Hematopoietic multipotent progenitor cell treated with erythropoietin and hydrocortisone succinate and interleukin-3 and kit ligand, for 4 days (in vitro differentiated cells): ENCODE data around the gene KNDC1.

Source experiments
- DNase-seq: peaks from one replicate; pipeline ENCODE4 v3.0.0-alpha.2; 2015

KNDC1 gene

DNA sequence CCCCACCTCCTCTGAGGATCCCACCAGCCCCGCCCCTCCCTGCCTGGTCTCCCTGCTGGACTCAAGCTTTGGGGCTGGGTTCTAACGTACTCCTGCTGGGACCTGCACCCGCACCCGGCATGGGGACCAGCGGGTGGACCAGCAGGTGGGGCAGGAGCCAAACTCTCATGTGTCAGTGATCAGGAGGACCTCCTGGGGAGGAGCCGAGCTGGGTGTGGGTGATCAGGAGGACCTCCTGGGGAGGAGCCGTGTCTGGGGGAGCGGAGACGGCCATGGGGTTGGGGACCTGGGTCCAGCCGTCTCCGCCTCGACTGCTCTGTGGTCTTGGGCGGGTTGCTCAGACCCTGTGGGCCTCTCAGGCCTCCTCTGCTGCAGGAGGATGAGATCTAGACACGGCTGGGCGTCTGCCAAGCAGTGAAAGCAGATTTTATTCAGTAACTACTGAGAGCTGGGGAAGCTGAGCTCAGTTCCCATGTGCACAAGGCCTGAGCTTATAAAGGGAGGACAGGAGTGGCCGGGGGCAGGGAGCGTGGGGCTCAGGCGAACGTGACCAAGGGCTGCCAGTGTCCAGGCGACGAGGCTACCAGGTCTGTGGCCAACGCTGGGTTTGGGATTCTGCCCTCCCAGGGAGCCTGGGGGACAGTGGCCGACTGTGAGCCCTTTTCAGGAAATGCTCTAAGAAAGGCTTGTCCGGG is 36.3 kb downstream of the KNDC1 start:
- no peak for DNase-seq

DNA sequence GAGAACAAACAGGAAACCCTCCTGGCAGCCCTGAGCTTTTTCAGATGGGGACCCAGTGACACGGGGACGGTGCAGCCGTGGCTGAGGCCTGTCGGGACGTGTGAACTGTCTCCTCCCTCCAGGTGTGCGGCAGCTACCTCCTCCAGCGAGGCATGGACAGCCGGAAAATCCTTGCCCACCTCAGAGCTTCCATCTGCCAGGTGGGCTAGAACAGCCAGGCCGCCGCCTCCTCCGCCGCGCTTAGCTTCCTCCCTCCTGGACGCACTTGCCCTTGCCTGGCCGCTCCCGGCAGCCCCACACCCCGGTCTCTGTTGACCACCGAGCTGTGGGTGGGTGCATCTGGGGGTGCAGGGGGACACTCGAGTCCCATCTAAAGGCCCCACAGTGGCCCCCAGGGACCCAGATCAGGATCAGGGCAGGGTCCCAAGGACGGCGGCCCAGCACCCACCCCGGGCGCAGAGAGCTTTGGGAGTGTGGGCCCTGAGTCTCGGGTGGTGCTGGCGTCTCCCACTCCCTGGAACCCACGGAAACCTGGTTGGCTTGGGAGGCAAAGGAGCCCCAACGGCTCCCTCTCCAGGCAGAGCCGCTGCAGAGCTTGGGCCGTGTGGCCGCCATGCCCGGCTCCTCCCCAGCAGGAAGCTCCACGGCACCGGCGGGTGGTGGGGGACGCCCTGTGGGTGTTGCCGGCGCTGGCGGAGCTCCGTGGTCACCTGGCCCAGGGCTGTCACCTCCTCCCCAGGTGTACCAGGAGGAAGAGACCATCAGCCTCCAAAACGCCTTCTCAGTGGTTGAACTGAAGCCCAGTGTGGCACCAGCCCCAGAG is 37.1 kb downstream of the KNDC1 start:
- no peak for DNase-seq

DNA sequence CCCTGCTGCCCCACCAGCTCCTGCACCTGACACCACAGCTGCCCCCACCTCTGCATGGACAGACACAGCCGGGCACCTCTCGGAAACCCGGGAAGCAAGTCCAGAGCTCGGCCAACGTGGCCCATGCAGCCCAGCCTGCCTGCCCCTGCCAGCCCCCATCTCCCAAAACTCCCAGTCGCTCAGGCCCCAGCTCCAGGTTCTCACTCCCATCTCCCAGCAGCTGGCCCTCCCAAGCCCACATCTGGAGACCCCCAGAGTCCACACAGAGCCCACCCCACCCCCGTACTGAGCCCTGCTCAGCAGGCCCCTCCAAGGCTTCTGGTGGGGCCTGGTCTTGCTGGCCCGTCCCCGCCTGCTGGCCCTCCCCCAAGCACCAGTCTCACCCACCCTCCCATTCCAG is 37.8 kb downstream of the KNDC1 start:
- no peak for DNase-seq

DNA sequence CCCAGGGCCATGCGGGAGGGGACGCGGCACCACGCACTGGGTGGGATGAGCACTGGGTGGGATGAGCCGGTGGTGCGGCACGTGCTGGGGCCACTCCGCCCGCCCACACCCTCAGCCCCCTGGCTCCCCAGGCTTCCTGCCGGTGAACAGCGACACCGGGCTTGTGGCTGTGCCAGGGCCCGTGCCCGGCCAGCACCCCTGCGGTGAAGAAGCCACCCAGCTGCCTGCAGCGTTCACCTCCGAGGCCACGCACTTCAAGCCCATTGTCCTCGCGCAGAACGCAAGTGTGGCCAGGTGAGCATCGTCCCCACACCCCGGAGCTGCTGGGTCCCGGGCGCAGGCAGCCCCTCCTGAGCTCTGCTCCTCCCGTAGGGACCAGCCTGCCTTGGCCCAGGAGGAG is 38.2 kb downstream of the KNDC1 start:
- DNase-seq = no peak

- DNase-seq = no peak
These were observed 38.8 kb downstream of the KNDC1 start for GRCh38 chr10:133198621-133199487.

DNA sequence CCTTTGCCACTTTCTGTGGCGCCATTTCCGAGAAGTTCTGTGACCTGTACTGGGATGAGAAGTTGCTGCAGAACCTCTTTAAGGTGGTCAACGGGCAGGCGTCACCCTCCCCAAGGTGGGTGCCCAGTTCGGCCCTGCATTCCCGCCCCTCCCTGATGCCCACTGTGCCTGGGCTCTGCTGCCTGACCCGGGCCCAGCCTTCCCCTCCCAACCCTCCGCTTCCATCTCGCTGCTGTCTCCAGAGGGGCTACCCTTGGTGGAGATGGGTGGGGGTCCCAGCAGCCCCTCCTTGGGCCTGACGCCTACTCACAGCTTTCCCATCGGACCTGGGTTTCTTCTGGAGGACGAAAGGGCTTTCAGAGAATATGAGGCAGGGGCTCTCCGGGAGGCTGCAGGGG is 39.5 kb downstream of the KNDC1 start:
- DNase-seq = no peak

- no peak for DNase-seq
These were observed 40.1 kb downstream of the KNDC1 start for GRCh38 chr10:133199992-133200611.

- no peak for DNase-seq
These were observed 40.6 kb downstream of the KNDC1 start for GRCh38 chr10:133200621-133201031.

DNA sequence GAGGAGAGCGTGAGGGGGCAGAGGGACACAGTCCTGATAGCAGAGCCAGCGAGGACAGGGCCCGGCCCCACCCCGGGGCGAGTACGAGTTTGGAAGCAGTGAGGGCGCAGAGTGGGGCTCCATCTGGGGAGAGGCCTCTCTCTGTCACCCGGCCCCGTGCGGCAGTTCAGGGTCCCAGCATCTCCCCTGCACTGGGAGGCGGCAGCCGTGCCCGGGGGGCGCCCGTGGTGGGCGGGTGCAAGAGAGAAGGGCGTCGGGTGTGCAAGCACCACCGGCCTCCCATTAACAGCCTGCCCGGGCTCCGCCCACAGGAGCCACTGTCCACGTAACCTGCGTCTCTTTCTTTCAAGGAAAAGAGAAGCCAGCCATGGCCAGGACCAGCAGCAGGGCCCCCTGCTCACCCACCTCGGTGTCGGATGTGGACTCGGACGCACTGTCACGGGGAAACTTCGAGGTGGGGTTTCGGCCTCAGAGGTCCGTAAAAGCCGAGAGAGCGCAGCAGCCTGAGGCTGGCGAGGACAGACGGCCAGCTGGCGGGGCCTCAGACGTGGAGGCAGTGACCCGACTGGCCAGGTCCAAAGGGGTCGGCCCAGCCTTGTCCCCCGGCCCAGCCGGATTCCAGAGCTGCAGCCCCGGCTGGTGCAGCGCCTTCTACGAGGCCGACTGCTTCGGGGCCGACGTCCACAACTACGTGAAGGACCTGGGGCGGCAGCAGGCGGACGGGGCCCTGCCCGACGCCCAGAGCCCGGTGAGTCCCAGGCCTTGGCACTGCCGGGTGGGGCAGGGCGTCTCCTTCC is 41.3 kb downstream of the KNDC1 start:
- no peak for DNase-seq

- DNase-seq = no peak
These were observed 42.1 kb downstream of the KNDC1 start for GRCh38 chr10:133201948-133202725.

DNA sequence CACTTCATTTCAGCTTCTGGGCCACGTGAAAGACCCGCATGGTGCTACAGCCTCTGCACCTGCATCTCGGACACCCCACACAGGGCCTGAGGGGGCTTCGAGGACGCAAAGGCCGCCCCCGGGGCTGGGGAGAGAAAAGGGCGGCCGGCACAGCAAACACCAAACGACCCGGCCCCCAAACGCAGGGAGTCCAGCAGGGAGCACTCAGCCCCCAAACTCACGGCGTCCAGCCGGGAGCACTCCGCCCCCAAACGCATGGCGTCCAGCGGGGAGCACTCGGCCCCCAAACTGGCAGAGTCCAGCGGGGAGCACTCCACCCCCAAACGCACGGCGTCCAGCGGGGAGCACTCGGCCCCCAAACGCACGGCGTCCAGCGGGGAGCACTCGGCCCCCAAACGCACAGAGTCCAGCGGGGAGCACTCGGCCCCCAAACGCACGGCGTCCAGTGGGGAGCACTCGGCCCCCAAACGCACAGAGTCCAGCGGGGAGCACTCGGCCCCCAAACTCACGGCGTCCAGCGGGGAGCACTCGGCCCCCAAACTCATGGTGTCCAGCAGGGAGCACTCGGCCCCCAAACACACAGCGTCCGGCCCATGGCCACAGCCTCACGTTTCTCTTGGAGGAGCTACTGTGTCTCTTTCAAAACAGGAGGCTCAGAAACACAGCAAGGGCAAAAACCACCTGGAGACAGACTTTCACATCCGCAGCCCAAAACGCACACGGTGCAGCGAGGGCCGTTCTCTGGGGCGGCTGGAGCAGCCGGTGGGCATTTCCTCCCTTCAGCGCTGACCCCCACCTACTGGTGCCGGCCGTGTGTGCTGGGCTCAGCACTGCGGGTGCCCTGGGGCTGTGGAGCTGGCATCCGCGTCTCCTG is 43.0 kb downstream of the KNDC1 start:
- no peak for DNase-seq

- DNase-seq = no peak
These were observed 43.7 kb downstream of the KNDC1 start for GRCh38 chr10:133203652-133204195.

DNA sequence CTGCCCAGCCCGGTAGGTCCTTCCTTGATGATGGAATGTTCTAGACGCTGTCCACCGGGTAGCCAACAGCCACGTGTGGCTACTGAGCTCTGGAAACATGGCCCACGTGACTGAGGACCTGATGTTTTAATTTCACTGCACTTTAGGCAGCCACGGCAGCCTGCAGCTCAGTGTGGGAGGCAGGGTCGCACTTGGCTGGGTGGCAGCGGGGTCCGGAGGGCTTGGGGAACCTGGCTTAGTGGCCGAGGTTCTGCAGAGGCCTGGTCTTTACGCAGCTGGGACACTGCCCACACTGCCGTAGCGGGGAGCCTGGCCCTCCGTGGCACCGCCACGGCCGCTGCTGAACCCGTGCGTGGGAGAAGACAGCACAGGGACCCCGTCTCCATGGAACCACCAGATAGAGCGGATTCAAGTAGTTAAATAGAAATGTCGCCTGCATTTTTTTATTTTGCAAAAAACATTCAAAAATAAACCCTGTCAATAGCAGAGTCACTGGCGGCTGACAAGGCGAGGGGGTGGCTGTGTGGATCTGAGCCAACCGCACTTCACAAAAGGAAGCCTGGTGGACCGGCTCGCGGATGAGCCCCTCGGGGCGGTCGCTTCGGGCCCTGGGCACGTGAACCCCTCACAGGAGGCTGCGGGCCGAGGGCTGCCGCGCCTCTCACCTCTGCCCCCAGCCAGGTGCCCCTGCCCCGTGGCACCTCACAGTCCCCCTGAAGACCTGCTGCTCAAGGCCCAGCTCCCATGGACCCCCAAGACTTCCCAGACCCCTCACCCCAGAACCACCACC is 44.4 kb downstream of the KNDC1 start:
- no peak for DNase-seq

- DNase-seq = no peak
These were observed 45.1 kb downstream of the KNDC1 start for GRCh38 chr10:133205146-133205545.

- no peak for DNase-seq
These were observed 46.5 kb downstream of the KNDC1 start for GRCh38 chr10:133206356-133207040.

- DNase-seq = no peak
These were observed 47.1 kb downstream of the KNDC1 start for GRCh38 chr10:133207041-133207600.

GRCh38 chr10:133207627-133208026 is 47.6 kb downstream of the KNDC1 start:
- no peak for DNase-seq

- no peak for DNase-seq
These were observed 48.4 kb downstream of the KNDC1 start for GRCh38 chr10:133208466-133208865.
